ENCODE measurements around the gene OR2A42. TPM values are rescaled to one million over a fixed set of nuclear protein-coding genes. Genes with fewer than 3 reads are reported as not detected.
A peak's percentile ranks its signal among the peaks of the same experiment; 100 is the strongest.
"Not testable (repeated sequence)": the region's sequence is repeated elsewhere in the genome, so short reads cannot be mapped to it uniquely, and the experiment has no call there.

The OR2A42 gene
- total RNA-seq, 4 donors from 2014 or later = 1.0 TPM; not detected in 3

- not testable (repeated sequence) for ATAC-seq (ENCODE audit: low FRiP score); DNase-seq (ENCODE audit: low spot score)
Measured at GRCh38 chr7:144179165-144179479, 60.3 kb downstream of the OR2A42 start.

GRCh38 chr7:144178380-144179164 is 60.8 kb downstream of the OR2A42 start:
- ATAC-seq (ENCODE audit: low FRiP score) = peak; percentile 80

More at GRCh38 chr7:144178380-144179164, 60.8 kb downstream of the OR2A42 start:
- DNase-seq (ENCODE audit: low spot score) = not testable (repeated sequence)

Other genes with a start within 250 kb of the OR2A42 start
- gene OR6B1, start 239.3 kb downstream of the OR2A42 start, total RNA-seq = not detected
- gene OR2A5, start 190.7 kb downstream of the OR2A42 start, total RNA-seq = not detected
- not detected for gene OR2A25, start 169.8 kb downstream of the OR2A42 start, total RNA-seq
- not detected for gene OR2A12, start 153.3 kb downstream of the OR2A42 start, total RNA-seq
- gene OR2A2, start 130.0 kb downstream of the OR2A42 start, total RNA-seq = not detected
- gene OR2A14, start 116.4 kb downstream of the OR2A42 start, total RNA-seq = not detected
- gene CTAGE4, start 56.1 kb downstream of the OR2A42 start, total RNA-seq = 1 to 10 TPM in 3 of 4 donors, not detected in 1; 1.8 to 6.7 (median 2.3) TPM
- gene ARHGEF35, start 43.8 kb downstream of the OR2A42 start, total RNA-seq = 1 to 10 TPM; 2.8 to 6.7 (median 4.1) TPM
- gene OR2A7, start 25.2 kb upstream of the OR2A42 start, total RNA-seq = 10 to 100 TPM in 1 of 4 donors, 1 to 10 TPM in 3; 3.1 to 16.9 (median 4.1) TPM
- gene CTAGE8, start 29.7 kb upstream of the OR2A42 start, total RNA-seq = 1 to 10 TPM in 1 of 4 donors, under 1 TPM in 3; 0.32 to 1.3 (median 0.56) TPM
- under 1 TPM in 2 of 4 donors, not detected in 2; 0.09 to 0.95 TPM for gene OR2A1, start 72.8 kb upstream of the OR2A42 start, total RNA-seq
- gene ARHGEF5, start 115.8 kb upstream of the OR2A42 start, total RNA-seq = 10 to 100 TPM in 2 of 4 donors, 1 to 10 TPM in 2; 6.6 to 21.3 (median 9.7) TPM
- not detected for gene NOBOX, start 164.1 kb upstream of the OR2A42 start, total RNA-seq